Inflammatory macrophage treated with lipopolysaccharide for 4 hours (primary cell): ENCODE results near the gene PIGT.

Source experiments
- DNase-seq: peaks from one replicate; pipeline ENCODE4 v3.0.0-alpha.2; 2020

The PIGT gene

GRCh38 chr20:45415822-45416637, at the start of gene PIGT:
Gene PIGT (plus strand): TSS chr20:45416141. CDS start chr20:45416157, 16 bp downstream.
- DNase-seq = peak; percentile 90

DNA sequence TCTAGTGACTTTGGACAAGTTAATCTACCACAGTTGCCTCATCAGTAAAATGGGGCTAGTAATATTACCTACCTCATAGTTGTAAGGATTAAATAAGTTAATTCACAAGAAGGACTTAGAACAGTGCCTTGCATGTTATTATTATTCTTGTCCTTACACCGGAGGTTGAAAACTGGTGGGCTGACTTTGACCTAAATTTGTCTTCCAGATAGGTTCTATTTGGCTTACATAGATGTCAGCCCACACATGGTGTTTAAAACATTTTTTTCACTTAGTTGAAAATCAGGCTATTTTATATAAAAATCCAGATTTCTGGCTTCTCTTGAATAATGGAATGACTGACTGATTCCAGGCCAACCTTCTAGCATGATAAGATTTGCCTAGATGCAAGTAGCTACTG, 49.7 kb upstream of the PIGT start:
- DNase-seq = no peak

GRCh38 chr20:45366631-45367030, 49.3 kb upstream of the PIGT start:
- DNase-seq = no peak

DNA sequence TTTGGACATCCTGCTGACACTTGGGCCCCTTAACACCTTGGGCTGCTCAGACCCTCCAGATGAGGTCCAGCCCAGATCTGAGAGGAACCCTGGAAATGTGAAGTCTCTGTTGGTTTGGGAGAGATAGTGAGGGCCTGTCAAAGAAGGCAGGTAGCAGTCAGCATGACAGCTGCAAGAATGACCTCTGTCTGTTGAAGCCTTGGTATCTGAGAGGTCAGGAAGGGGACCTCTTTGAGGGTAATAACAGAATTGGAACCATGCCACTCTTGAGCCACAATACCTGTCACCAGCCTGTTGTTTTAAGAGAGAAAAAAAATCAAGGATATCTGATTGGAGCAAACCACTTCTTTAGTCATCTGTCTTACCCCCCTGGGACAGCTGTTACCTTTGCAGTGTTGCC, 48.8 kb upstream of the PIGT start:
- DNase-seq = no peak

GRCh38 chr20:45368221-45368980, 47.5 kb upstream of the PIGT start:
- peak; percentile 88 for DNase-seq

DNA sequence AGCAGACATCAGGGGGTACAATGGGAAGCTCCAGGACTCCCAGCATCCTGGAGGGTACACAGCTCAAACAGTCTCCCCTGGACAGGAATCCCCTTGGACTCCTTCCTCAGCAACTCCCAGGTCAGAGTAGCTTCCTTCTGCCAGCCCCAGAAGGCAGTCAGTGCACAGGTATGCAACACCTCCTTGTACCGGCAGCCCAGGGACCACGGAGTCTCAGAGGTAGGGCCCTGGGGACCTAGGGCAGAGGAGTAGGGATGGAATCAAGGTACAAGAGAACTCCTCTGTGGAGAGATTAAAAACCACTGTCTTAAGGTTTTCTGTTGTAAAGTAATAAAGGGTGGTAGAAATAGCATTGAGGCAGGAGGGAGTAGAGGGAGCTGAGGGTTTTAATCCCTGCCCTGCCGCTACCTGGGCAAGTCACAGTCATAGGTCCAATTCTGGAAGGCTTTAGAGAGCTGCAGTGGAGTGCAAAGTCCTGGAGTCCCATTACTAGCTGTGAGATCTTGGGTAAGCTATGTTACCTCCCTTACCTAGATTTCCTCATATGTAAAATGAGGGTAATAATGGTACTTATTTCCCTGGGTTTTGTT, 45.3 kb upstream of the PIGT start:
- DNase-seq = no peak

GRCh38 chr20:45372241-45372640, 43.7 kb upstream of the PIGT start:
- DNase-seq = no peak

- DNase-seq = no peak
These were observed 43.1 kb upstream of the PIGT start for GRCh38 chr20:45372646-45373352.

DNA sequence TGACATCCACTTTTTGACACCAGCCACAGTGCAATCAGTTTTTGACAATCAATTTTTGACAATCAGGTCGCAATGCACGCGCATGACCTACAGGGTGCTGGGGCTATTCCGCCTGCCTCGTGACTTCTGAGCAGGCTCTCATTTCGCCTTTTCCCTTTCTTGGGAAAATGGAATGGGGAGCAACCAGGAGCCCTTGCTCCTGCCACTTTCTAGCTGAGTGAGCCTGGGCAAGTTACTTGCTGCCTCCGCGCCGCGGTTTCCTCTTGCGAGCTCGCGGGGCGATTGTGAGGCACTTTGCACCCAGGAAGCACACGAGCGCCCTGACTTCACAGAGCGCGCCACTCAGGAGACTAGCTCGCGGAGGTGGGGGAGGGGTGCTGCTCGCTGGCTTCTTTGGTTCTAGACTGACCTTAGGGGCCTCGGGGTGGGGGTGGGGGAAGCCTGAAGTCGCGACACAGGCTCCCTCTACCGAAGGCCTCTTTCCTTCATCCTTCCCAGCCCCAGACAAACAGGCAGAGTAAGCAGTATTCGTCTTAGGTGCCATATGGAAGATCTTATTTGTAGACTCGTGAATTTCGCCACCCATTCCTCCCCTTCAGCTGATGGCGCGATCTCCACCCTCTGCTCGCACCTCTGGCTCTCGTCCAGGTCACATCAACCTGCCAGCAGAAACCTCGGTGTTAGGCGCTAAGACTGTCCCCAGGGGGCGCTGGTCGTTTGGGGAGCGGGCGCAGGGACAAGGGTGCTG, 42.4 kb upstream of the PIGT start:
- peak; percentile 74 for DNase-seq

GRCh38 chr20:45374101-45374467, 41.9 kb upstream of the PIGT start:
- DNase-seq = no peak

- DNase-seq = no peak
These were observed 41.0 kb upstream of the PIGT start for GRCh38 chr20:45374966-45375365.

DNA sequence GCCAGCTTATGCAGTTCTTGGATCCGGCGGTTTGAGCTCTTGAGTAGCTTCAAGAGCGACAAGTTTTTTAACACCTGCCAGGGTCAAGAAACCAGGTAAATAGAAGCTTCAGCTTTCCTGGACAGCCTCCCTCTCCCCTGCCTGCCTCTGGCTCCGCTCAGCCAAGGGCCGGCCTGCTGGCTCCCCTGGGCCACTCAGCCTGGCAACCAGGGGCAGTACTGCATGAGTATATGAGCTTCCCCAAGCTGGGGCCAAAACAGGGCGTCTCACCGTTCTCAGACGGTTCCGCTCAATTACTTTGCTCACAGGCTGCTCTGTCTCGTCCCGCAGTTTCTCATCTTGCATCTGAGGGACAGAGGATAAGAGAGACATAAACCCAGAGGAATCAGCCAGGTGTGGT, 38.7 kb upstream of the PIGT start:
- DNase-seq = no peak

GRCh38 chr20:45378191-45378590, 37.8 kb upstream of the PIGT start, which contains the start of gene TP53TG5:
Gene TP53TG5 (minus strand): TSS chr20:45378325. CDS start chr20:45378236, 89 bp downstream.
- no peak for DNase-seq

- DNase-seq = no peak
These were observed 28.7 kb upstream of the PIGT start for GRCh38 chr20:45387274-45387673.

GRCh38 chr20:45390931-45391330, 25.0 kb upstream of the PIGT start:
- DNase-seq = peak; percentile 24

DNA sequence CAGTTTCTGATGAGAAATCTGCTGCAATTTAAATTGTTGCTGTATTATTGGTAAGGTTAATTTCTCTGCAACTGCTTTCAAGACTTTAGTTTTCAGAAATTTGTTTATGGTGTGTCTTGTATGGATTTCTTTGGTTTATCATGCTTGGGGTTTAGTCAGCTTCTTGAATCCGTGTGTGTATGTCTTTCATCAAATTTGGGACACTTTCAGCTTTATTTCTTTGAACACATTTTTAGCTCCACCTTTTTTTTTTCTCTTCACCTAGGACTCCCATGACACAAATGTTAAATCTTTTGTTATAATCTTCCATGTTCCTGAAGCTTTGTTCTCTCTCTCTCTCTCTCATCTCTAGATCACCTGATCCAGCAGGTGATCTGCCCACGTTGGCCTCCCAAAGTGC, 24.4 kb upstream of the PIGT start:
- DNase-seq = no peak

DNA sequence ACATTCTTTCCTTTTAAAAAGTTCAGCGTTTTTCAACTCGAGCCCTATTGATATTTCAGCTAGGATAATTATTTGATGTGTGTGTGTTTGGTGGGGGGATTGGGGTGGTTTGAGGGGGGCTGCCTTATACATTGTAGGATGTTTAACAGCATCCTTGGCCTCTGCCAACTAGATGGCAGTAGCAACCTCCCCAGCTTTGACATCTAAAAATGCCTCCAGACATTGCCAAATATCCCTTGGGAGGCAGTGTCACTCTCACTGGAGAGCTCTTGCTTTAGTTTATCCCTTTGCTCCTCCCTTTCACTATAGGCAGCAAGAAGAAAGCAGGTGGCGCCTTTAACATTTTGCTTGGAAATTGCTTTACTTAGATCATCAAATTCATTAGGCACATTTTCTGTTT, 23.2 kb upstream of the PIGT start:
- no peak for DNase-seq

GRCh38 chr20:45394221-45395113, 21.5 kb upstream of the PIGT start:
- DNase-seq = no peak

DNA sequence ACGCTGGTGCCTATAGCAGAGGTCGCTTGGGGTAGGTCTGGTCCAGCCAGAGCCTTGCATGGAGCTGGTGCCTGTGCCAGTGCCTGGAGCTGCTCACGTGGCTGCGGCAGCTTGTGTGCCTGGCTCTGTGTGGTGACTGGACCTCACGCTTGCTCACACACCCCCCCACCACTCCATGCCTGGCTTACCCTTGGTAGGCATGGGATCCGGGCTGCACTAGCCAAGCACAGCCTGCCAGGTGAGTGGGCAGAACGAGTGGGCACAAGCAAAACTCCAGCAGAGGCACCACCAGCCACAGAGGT, 20.9 kb upstream of the PIGT start:
- no peak for DNase-seq

- no peak for DNase-seq
These were observed 16.9 kb upstream of the PIGT start for GRCh38 chr20:45399018-45399417.

DNA sequence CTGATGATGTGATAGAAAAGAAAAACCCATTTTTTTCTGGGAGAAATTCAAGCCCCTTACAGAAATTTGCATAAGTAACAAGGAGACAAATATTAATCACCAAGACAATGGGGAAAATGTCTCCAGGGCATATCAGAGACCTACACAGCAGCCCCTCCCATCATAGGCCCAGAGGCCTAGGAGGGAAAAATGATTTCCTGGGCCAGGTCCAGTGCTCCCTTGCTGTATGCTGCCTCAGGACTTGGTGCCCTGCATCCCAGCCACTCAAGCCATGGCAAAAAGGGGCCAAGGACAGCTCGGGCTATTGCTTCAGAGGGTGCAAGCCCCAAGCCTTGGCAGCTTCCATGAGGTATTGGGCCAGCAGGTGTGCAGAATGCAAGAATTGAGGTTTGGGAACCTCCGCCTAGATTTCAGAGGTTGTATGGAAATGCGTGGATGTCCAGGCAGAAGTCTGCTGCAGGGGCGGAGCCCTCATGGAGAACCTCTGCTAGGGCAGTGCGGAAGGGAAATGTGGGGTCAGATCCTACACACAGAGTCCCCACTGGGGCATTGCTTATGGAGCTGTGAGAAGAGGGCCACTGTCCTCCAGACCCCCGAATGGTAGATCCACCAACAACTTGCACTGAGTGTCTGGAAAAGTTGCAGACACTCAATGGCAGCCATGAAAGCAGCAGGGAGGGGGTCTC, 15.5 kb upstream of the PIGT start:
- no peak for DNase-seq
